Spleen (tissue), 11 donors: ENCODE data around the gene KRTDAP. TPM values are rescaled to one million over a fixed set of nuclear protein-coding genes. Genes with fewer than 3 reads are reported as not detected.

Source experiments
- DNase-seq: peaks from one replicate; pipeline ENCODE4 v3.0.0-alpha.2; 2020
- H3K27ac ChIP-seq, 8 donors: fragments of 200-600 bp; sonication (generic) in 7 of 8; 1 replicate in 4 of 8; 2 replicates in 4 of 8; pipeline versions ENCODE4 v1.5.0 to v1.8.0; 2016 to 2021; ENCODE audit warnings: inconsistent platforms in 4 of 8, mild to moderate bottlenecking in 4 of 8, moderate library complexity in 1 of 8
- H3K27me3 ChIP-seq, 7 donors: fragments of 200-600 bp; sonication (generic) in 6 of 7; replicated peaks in 1 of 7; 1 replicate in 4 of 7; 2 replicates in 3 of 7; pipeline versions ENCODE4 v1.5.0 to v1.8.0; 2016 to 2021; ENCODE audit warnings: inconsistent platforms in 3 of 7, mild to moderate bottlenecking in 1 of 7
- H3K36me3 ChIP-seq, 6 donors: fragments of 200-600 bp; sonication (generic) in 5 of 6; 1 replicate in 4 of 6; 2 replicates in 2 of 6; pipeline versions ENCODE4 v1.5.0 to v1.8.0; 2016 to 2021; ENCODE audit warnings: inconsistent platforms in 2 of 6
- H3K4me1 ChIP-seq, 6 donors: fragments of 200-600 bp; sonication (generic) in 5 of 6; 1 replicate in 3 of 6; 2 replicates in 3 of 6; pipeline versions ENCODE4 v1.5.0 to v1.8.0; 2016 to 2021; ENCODE audit warnings: inconsistent platforms in 3 of 6
- H3K4me3 ChIP-seq, 8 donors: fragments of 200-600 bp; sonication (generic) in 7 of 8; 1 replicate in 4 of 8; 2 replicates in 4 of 8; pipeline versions ENCODE4 v1.5.0 to v1.8.0; 2016 to 2021; ENCODE audit warnings: inconsistent platforms in 4 of 8, mild to moderate bottlenecking in 4 of 8, moderate library complexity in 2 of 8
- H3K9me3 ChIP-seq, 8 donors: fragments of 200-600 bp; sonication (generic) in 7 of 8; 1 replicate in 4 of 8; 2 replicates in 4 of 8; pipeline versions ENCODE4 v1.5.0 to v1.8.0; 2016 to 2021; ENCODE audit warnings: inconsistent platforms in 4 of 8
- POLR2A ChIP-seq, 3 donors: fragments of 450-650 bp; IDR thresholded peaks; one replicate each; pipeline ENCODE4 v1.5.1; 2017; ENCODE audit warnings: antibody characterized with exemption in 3 of 3, mild to moderate bottlenecking in 1 of 3
- POLR2AphosphoS5 ChIP-seq, 3 donors: sonication (generic); formaldehyde crosslinking; IDR thresholded peaks; one replicate each; pipeline ENCODE4 v1.5.1; 2017; ENCODE audit warnings: antibody characterized with exemption in 3 of 3
- WGBS, 5 donors: extraction: QIAGEN DNeasy Blood & Tissue Kit in 3 of 5; methylation state at CpG; one replicate each; pipeline versions ENCODE4 v1.1.5 to v1.1.7; 2013 to 2018; 5-methylcytosine and 5-hydroxymethylcytosine counted together
- intact Hi-C: fragments of 100-400 bp; cut with DNase I; formaldehyde crosslinking; loops from one replicate; pipeline ENCODE4 v1.15.0; 2023; ENCODE audit warnings: low total_unique reads
- polyA plus RNA-seq, 3 donors: library from polyadenylated mRNA; stranded (reverse); fragments of 200-250 nt; gene quantifications; one replicate each; pipeline ENCODE4 v1.2.1, GENCODE V29; 2013
- total RNA-seq, 7 donors: library from RNA; depleted of rRNA in 3 of 7; stranded (reverse); fragments of >200 nt in 3 of 7; fragmentation: NEBNext Ultra II Directional in 4 of 7; extraction: Animal tissue kit (Norgen Biotek cat#: 25700) in 4 of 7; gene quantifications; one replicate each; pipeline versions ENCODE4 v1.1.0 to v1.2.1, GENCODE V29; 2016 to 2021
- TF ChIP-seq, protein P1 (sequence below), 11 experiments: fragments of 200-600 bp in 7 of 11; fragments of 450-650 bp in 4 of 11; sonication (generic) in 4 of 11; IDR thresholded peaks in 8 of 11; conservative IDR thresholded peaks in 3 of 11; 1 replicate in 7 of 11; 2 replicates in 4 of 11; pipeline versions ENCODE4 v1.4.0 to v1.8.0; 2016 to 2021; ENCODE audit warnings: antibody characterized with exemption in 11 of 11, inconsistent platforms in 4 of 11, mild to moderate bottlenecking in 1 of 11
- donor health status: healthy with polysubstance abuse.
- donor health status: DM: no; HTN: no; CAD: no; lungs with moderate emphysema.
- donor health status: DM: no; HTN: no; CAD: no.
- donor health status: Bipolar disorder and iron deficiency.
- donor health status: healthy.
- donor health status: DM: no; HTN: no; CAD: no.
- donor health status: DM: yes; HTN: yes; CAD: no.

The KRTDAP gene
- total and polyA plus RNA-seq, 10 donors: 3.1 TPM; not detected in 9

- peak overlapping the region in 3 of 8 donors; percentile 83 to 89 (median 85) for H3K27ac ChIP-seq
- no peaks in the 10 kb centered on the region for H3K9me3 ChIP-seq
- no peak overlapping the region for H3K4me3 ChIP-seq
- WGBS, 5 donors: 59 to 80% (median 74%) methylated on average over 5 of the region's 5 CpGs
- no peak for DNase-seq
- peaks cover 0 to 25% (median 0%) of the 10 kb centered on the region in 7 donors for H3K27me3 ChIP-seq
- peaks cover 21 to 97% (median 66%) of the 10 kb centered on the region in 6 donors for H3K4me1 ChIP-seq
- TF ChIP-seq, protein P1, sequence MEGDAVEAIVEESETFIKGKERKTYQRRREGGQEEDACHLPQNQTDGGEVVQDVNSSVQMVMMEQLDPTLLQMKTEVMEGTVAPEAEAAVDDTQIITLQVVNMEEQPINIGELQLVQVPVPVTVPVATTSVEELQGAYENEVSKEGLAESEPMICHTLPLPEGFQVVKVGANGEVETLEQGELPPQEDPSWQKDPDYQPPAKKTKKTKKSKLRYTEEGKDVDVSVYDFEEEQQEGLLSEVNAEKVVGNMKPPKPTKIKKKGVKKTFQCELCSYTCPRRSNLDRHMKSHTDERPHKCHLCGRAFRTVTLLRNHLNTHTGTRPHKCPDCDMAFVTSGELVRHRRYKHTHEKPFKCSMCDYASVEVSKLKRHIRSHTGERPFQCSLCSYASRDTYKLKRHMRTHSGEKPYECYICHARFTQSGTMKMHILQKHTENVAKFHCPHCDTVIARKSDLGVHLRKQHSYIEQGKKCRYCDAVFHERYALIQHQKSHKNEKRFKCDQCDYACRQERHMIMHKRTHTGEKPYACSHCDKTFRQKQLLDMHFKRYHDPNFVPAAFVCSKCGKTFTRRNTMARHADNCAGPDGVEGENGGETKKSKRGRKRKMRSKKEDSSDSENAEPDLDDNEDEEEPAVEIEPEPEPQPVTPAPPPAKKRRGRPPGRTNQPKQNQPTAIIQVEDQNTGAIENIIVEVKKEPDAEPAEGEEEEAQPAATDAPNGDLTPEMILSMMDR (IDR thresholded peaks at IDR 0.05 in 8 of 11, conservative IDR thresholded peaks at IDR 0.05 in 3 of 11): no peak
- TF ChIP-seq POLR2AphosphoS5 (IDR thresholded peaks at IDR 0.05) (no peak), POLR2A (IDR thresholded peaks at IDR 0.05) (no peak)
- intact Hi-C loops: no loop called here
- H3K36me3 ChIP-seq: no peaks in the 10 kb centered on the region
Observed at GRCh38 chr19:35438096-35438495, 52.2 kb downstream of the KRTDAP start.

DNA sequence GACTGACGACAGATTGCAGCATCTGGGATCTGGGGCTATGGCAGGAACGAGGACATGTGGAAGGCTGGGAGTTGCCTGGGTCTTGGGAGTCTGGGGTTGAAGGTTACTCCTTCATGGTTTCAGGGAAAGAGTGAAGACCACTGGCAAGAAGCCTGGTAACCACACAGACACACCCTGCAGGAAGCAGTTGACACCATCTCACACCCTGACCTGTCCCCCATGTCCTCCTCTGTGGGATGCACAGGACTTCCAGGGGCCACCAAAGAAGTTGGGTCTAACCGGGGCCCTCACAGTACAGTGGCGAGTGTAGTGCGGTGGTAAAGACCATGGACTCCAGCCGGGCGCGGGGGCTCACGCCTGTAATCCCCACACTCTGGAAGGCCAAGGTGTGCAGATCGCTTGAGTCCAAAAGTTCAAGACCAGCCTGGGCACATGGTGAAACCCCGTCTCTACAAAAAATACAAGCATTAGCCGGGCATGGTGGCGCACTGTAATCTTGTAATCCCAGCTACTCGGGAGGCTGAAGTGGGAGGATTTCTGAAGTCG is 52.8 kb downstream of the KRTDAP start:
- H3K9me3 ChIP-seq: no peaks in the 10 kb centered on the region
- WGBS, 5 donors: 86 to 92% (median 90%) methylated on average over 8 to 15 of the region's 15 CpGs
- H3K27ac ChIP-seq: peak overlapping the region in 7 of 8 donors; percentile 62 to 89 (median 83)
- H3K36me3 ChIP-seq: no peaks in the 10 kb centered on the region
- no peak for DNase-seq
- TF ChIP-seq POLR2A (IDR thresholded peaks at IDR 0.05): no peak
- peaks cover 21 to 97% (median 64%) of the 10 kb centered on the region in 6 donors for H3K4me1 ChIP-seq
- intact Hi-C loops: no loop called here
- H3K27me3 ChIP-seq: peaks cover 0 to 26% (median 0%) of the 10 kb centered on the region in 7 donors
- H3K4me3 ChIP-seq: peak overlapping the region in 1 of 8 donors; percentile 44

Other genes starting within 250 kb of the KRTDAP start
- gene LSR, start 241.5 kb downstream of the KRTDAP start, total RNA-seq: 10 to 100 TPM; 18.1 to 30.2 (median 21.6) TPM
- 10 to 100 TPM; 10.9 to 17.4 (median 11.2) TPM for gene LSR, start 241.5 kb downstream of the KRTDAP start, polyA plus RNA-seq
- gene USF2, start 221.5 kb downstream of the KRTDAP start, total RNA-seq: 100 to 1,000 TPM; 133 to 206 (median 157) TPM
- 100 to 1,000 TPM; 132 to 205 (median 145) TPM for gene USF2, start 221.5 kb downstream of the KRTDAP start, polyA plus RNA-seq
- under 1 TPM in 2 of 7 donors, not detected in 5; 0.60 to 0.67 TPM for gene HAMP, start 207.9 kb downstream of the KRTDAP start, total RNA-seq
- gene HAMP, start 207.9 kb downstream of the KRTDAP start, polyA plus RNA-seq: 1 to 10 TPM in 2 of 3 donors, under 1 TPM in 1; 0.48 to 5.0 (median 2.0) TPM
- 10 to 100 TPM in 3 of 7 donors, under 1 TPM in 2, not detected in 2; 0.26 to 55.2 (median 35.1) TPM for gene MAG, start 198.3 kb downstream of the KRTDAP start, total RNA-seq
- gene MAG, start 198.3 kb downstream of the KRTDAP start, polyA plus RNA-seq: under 1 TPM; 0.07 to 0.42 (median 0.16) TPM
- 100 to 1,000 TPM; 251 to 446 (median 339) TPM for gene CD22, start 161.3 kb downstream of the KRTDAP start, total RNA-seq
- gene CD22, start 161.3 kb downstream of the KRTDAP start, polyA plus RNA-seq: 100 to 1,000 TPM; 292 to 445 (median 394) TPM
- gene FFAR1, start 142.6 kb downstream of the KRTDAP start, total RNA-seq: under 1 TPM in 4 of 7 donors, not detected in 3; 0.16 to 0.32 (median 0.28) TPM
- gene FFAR1, start 142.6 kb downstream of the KRTDAP start, polyA plus RNA-seq: under 1 TPM; 0.18 to 0.52 (median 0.26) TPM
- 1 to 10 TPM in 4 of 7 donors, under 1 TPM in 2, not detected in 1; 0.55 to 3.2 (median 2.0) TPM for gene FFAR3, start 132.0 kb downstream of the KRTDAP start, total RNA-seq
- gene FFAR3, start 132.0 kb downstream of the KRTDAP start, polyA plus RNA-seq: under 1 TPM; 0.30 to 0.45 (median 0.33) TPM
- under 1 TPM in 3 of 7 donors, not detected in 4; 0.60 to 0.67 (median 0.66) TPM for gene GPR42, start 119.4 kb downstream of the KRTDAP start, total RNA-seq
- under 1 TPM in 1 of 3 donors, not detected in 2; 0.09 TPM for gene GPR42, start 119.4 kb downstream of the KRTDAP start, polyA plus RNA-seq
- 10 to 100 TPM in 5 of 7 donors, 1 to 10 TPM in 2; 3.0 to 53.5 (median 12.6) TPM for gene FFAR2, start 42.2 kb downstream of the KRTDAP start, total RNA-seq
- 1 to 10 TPM in 2 of 3 donors, under 1 TPM in 1; 0.89 to 9.0 (median 5.7) TPM for gene FFAR2, start 42.2 kb downstream of the KRTDAP start, polyA plus RNA-seq
- 10 to 100 TPM in 2 of 7 donors, 1 to 10 TPM in 5; 2.5 to 17.9 (median 4.4) TPM for gene DMKN, start 23.2 kb upstream of the KRTDAP start, total RNA-seq
- gene DMKN, start 23.2 kb upstream of the KRTDAP start, polyA plus RNA-seq: 10 to 100 TPM in 2 of 3 donors, 1 to 10 TPM in 1; 7.2 to 15.3 (median 10.7) TPM
- gene SBSN, start 37.8 kb upstream of the KRTDAP start, total RNA-seq: not detected
- under 1 TPM; 0.05 to 0.33 (median 0.19) TPM for gene SBSN, start 37.8 kb upstream of the KRTDAP start, polyA plus RNA-seq
- under 1 TPM in 1 of 7 donors, not detected in 6; 0.17 TPM for gene GAPDHS, start 43.0 kb upstream of the KRTDAP start, total RNA-seq
- gene GAPDHS, start 43.0 kb upstream of the KRTDAP start, polyA plus RNA-seq: under 1 TPM in 2 of 3 donors, not detected in 1; 0.13 to 0.14 TPM
- gene TMEM147, start 55.2 kb upstream of the KRTDAP start, total RNA-seq: 10 to 100 TPM; 47.6 to 67.7 (median 50.4) TPM
- 10 to 100 TPM; 57.9 to 88.7 (median 78.7) TPM for gene TMEM147, start 55.2 kb upstream of the KRTDAP start, polyA plus RNA-seq
- gene ATP4A, start 73.2 kb upstream of the KRTDAP start, total RNA-seq: not detected
- not detected for gene ATP4A, start 73.2 kb upstream of the KRTDAP start, polyA plus RNA-seq
- not detected for gene PMIS2, start 95.7 kb upstream of the KRTDAP start, total RNA-seq
- gene PMIS2, start 95.7 kb upstream of the KRTDAP start, polyA plus RNA-seq: not detected
- 10 to 100 TPM; 10.3 to 24.4 (median 17.7) TPM for gene HAUS5, start 122.3 kb upstream of the KRTDAP start, total RNA-seq
- gene HAUS5, start 122.3 kb upstream of the KRTDAP start, polyA plus RNA-seq: 10 to 100 TPM; 12.4 to 23.8 (median 23.1) TPM
- gene RBM42, start 138.6 kb upstream of the KRTDAP start, total RNA-seq: 10 to 100 TPM; 48.2 to 63.4 (median 59.6) TPM
- 10 to 100 TPM; 48.8 to 71.9 (median 58.1) TPM for gene RBM42, start 138.6 kb upstream of the KRTDAP start, polyA plus RNA-seq
- under 1 TPM in 2 of 7 donors, not detected in 5; 0.43 to 0.57 TPM for gene ETV2, start 151.3 kb upstream of the KRTDAP start, total RNA-seq
- 1 to 10 TPM in 2 of 3 donors, under 1 TPM in 1; 0.99 to 1.2 (median 1.1) TPM for gene ETV2, start 151.3 kb upstream of the KRTDAP start, polyA plus RNA-seq
- 100 to 1,000 TPM; 208 to 672 (median 255) TPM for gene COX6B1, start 157.9 kb upstream of the KRTDAP start, total RNA-seq
- gene COX6B1, start 157.9 kb upstream of the KRTDAP start, polyA plus RNA-seq: 100 to 1,000 TPM; 640 to 837 (median 717) TPM
- not detected for gene UPK1A, start 176.1 kb upstream of the KRTDAP start, total RNA-seq
- under 1 TPM in 1 of 3 donors, not detected in 2; 0.11 TPM for gene UPK1A, start 176.1 kb upstream of the KRTDAP start, polyA plus RNA-seq
- 1 to 10 TPM; 2.5 to 6.9 (median 4.0) TPM for gene ZBTB32, start 214.1 kb upstream of the KRTDAP start, total RNA-seq
- 1 to 10 TPM; 3.0 to 8.2 (median 4.8) TPM for gene ZBTB32, start 214.1 kb upstream of the KRTDAP start, polyA plus RNA-seq
- gene KMT2B, start 227.5 kb upstream of the KRTDAP start, total RNA-seq: 10 to 100 TPM; 36.6 to 58.2 (median 50.7) TPM
- 10 to 100 TPM; 17.6 to 37.2 (median 27.6) TPM for gene KMT2B, start 227.5 kb upstream of the KRTDAP start, polyA plus RNA-seq